Gastrocnemius medialis (tissue), 4 donors: Measurements from ENCODE around the gene UBP1.

Source experiments
- POLR2A ChIP-seq, 2 donors: fragments of 450-650 bp; IDR thresholded peaks; one replicate each; pipeline ENCODE4 v1.6.1; 2017; ENCODE audit warnings: antibody characterized with exemption in 2 of 2, mild to moderate bottlenecking in 2 of 2, moderate library complexity in 2 of 2
- TF ChIP-seq, protein P1 (sequence below), 5 experiments: fragments of 450-650 bp in 3 of 5; fragments of 200-600 bp in 2 of 5; sonication (generic) in 2 of 5; IDR thresholded peaks in 4 of 5; conservative IDR thresholded peaks in 1 of 5; 1 replicate in 4 of 5; 2 replicates in 1 of 5; pipeline ENCODE4 v1.5.1; 2016 to 2019; ENCODE audit warnings: antibody characterized with exemption in 5 of 5, mild to moderate bottlenecking in 3 of 5, moderate library complexity in 3 of 5

DNA sequence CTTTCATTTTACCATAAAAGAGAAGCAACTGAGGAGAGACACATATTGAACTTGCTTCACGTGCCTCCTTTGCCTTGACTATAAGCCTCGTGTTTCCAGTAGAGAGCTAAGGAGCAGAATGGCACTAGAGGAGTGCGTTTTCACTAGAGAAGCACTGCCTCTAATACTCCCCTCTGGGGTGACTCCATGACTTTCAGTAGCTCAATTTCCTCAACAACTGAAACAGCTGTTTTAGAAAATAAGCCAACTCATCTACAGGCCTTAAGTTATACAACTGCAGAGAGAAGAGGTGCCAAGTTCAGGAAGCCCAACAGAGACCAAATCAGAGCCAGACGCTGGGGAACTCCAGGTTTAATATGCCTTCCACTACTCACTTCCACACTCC, 1.9 kb downstream of the UBP1 start:
- TF ChIP-seq, protein P1, sequence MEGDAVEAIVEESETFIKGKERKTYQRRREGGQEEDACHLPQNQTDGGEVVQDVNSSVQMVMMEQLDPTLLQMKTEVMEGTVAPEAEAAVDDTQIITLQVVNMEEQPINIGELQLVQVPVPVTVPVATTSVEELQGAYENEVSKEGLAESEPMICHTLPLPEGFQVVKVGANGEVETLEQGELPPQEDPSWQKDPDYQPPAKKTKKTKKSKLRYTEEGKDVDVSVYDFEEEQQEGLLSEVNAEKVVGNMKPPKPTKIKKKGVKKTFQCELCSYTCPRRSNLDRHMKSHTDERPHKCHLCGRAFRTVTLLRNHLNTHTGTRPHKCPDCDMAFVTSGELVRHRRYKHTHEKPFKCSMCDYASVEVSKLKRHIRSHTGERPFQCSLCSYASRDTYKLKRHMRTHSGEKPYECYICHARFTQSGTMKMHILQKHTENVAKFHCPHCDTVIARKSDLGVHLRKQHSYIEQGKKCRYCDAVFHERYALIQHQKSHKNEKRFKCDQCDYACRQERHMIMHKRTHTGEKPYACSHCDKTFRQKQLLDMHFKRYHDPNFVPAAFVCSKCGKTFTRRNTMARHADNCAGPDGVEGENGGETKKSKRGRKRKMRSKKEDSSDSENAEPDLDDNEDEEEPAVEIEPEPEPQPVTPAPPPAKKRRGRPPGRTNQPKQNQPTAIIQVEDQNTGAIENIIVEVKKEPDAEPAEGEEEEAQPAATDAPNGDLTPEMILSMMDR (IDR thresholded peaks at IDR 0.05 in 4 of 5, conservative IDR thresholded peaks at IDR 0.05 in 1 of 5): no peak
- no peak for TF ChIP-seq POLR2A (IDR thresholded peaks at IDR 0.05)
